HFFc6 (cell line): ENCODE data around the gene GRID1. TPM values are rescaled to one million over a fixed set of nuclear protein-coding genes. Genes with fewer than 3 reads are reported as not detected.

Source experiments
- DNase-seq: peaks from one replicate; pipeline ENCODE4 v3.0.0-alpha.2; 2018
- H3K27ac Mint-ChIP-seq: 2 replicates; pipeline ENCODE4 v1.8.0; 2020; ENCODE audit warnings: mild to moderate bottlenecking, mixed read lengths
- H3K27me3 Mint-ChIP-seq: 2 replicates; pipeline ENCODE4 v1.8.0; 2021; ENCODE audit warnings: mild to moderate bottlenecking, moderate library complexity, mixed read lengths; ENCODE audit not compliant: insufficient read depth
- H3K36me3 Mint-ChIP-seq: 2 replicates; pipeline ENCODE4 v1.8.0; 2021; ENCODE audit warnings: low read depth, mixed read lengths
- H3K4me1 Mint-ChIP-seq: 2 replicates; pipeline ENCODE4 v1.8.0; 2020; ENCODE audit warnings: low read depth, mixed read lengths
- H3K4me3 Mint-ChIP-seq: 2 replicates; pipeline ENCODE4 v1.8.0; 2020; ENCODE audit warnings: mild to moderate bottlenecking, moderate library complexity, mixed read lengths
- H3K9me3 Mint-ChIP-seq: 2 replicates; pipeline ENCODE4 v1.8.0; 2020; ENCODE audit warnings: mild to moderate bottlenecking, mixed read lengths
- CTCF ChIP-seq: fragments of 200-600 bp; sonication (generic); IDR thresholded peaks from 2 replicates; pipeline ENCODE4 v1.5.0; 2021; ENCODE audit warnings: antibody characterized with exemption, mild to moderate bottlenecking
- total RNA-seq, 6 experiments: library from RNA; stranded (reverse); fragmentation: NEBNext Ultra II Directional; extraction: Animal tissue kit (Norgen Biotek cat#: 25700); gene quantifications; 2 replicates in 1 of 6; 3 replicates in 5 of 6; pipeline ENCODE4 v1.2.3, GENCODE V29; 2021

The GRID1 gene
- total RNA-seq, 6 experiments from 2014 or later, result not detected

- no peak overlapping the region for H3K27ac Mint-ChIP-seq
- H3K9me3 Mint-ChIP-seq, result peaks cover 60% of the 10 kb centered on the region
- no peaks in the 10 kb centered on the region for H3K4me1 Mint-ChIP-seq
- TF ChIP-seq CTCF, result no peak
- H3K4me3 Mint-ChIP-seq, result no peak overlapping the region
- H3K27me3 Mint-ChIP-seq, result no peaks in the 10 kb centered on the region; the same call in 1 of the 2 replicates
- no peaks in the 10 kb centered on the region for H3K36me3 Mint-ChIP-seq
- no peak for DNase-seq
Measured at GRCh38 chr10:85920311-85920710, 446.3 kb downstream of the GRID1 start.

- peaks cover 58% of the 10 kb centered on the region for H3K9me3 Mint-ChIP-seq
- no peaks in the 10 kb centered on the region for H3K36me3 Mint-ChIP-seq
- no peak for DNase-seq
- no peaks in the 10 kb centered on the region; the same call in 1 of the 2 replicates for H3K27me3 Mint-ChIP-seq
- no peak for TF ChIP-seq CTCF
- no peaks in the 10 kb centered on the region for H3K4me1 Mint-ChIP-seq
- H3K4me3 Mint-ChIP-seq, result no peak overlapping the region
- H3K27ac Mint-ChIP-seq, result no peak overlapping the region
Measured at GRCh38 chr10:85919491-85920021, 447.0 kb downstream of the GRID1 start.

GRCh38 chr10:85918371-85918770 lies 448.2 kb downstream of the GRID1 start:
- TF ChIP-seq CTCF, result no peak
- peaks cover 46% of the 10 kb centered on the region for H3K9me3 Mint-ChIP-seq

GRCh38 chr10:85917601-85918000 lies 449.0 kb downstream of the GRID1 start:
- no peak for DNase-seq
- Mint-ChIP-seq H3K27me3 (no peaks in the 10 kb centered on the region; the same call in 1 of the 2 replicates), H3K4me3 (no peak overlapping the region), H3K27ac (no peak overlapping the region), H3K9me3 (peaks cover 38% of the 10 kb centered on the region), H3K36me3 (no peaks in the 10 kb centered on the region), H3K4me1 (no peaks in the 10 kb centered on the region)
- TF ChIP-seq CTCF, result no peak

More at GRCh38 chr10:85918371-85918770, 448.2 kb downstream of the GRID1 start:
- H3K4me1 Mint-ChIP-seq, result no peaks in the 10 kb centered on the region
- no peak overlapping the region for H3K4me3 Mint-ChIP-seq
- H3K27ac Mint-ChIP-seq, result no peak overlapping the region
- H3K27me3 Mint-ChIP-seq, result no peaks in the 10 kb centered on the region; the same call in 1 of the 2 replicates
- DNase-seq, result no peak
- H3K36me3 Mint-ChIP-seq, result no peaks in the 10 kb centered on the region

- Mint-ChIP-seq H3K9me3 (peaks cover 37% of the 10 kb centered on the region), H3K27me3 (no peaks in the 10 kb centered on the region; the same call in 1 of the 2 replicates), H3K4me1 (no peaks in the 10 kb centered on the region), H3K27ac (no peak overlapping the region), H3K36me3 (no peaks in the 10 kb centered on the region), H3K4me3 (no peak overlapping the region)
- no peak for DNase-seq
- TF ChIP-seq CTCF, result no peak
Measured at GRCh38 chr10:85916994-85917573, 449.5 kb downstream of the GRID1 start.
